Inferior parietal cortex (tissue), 1 donor: ENCODE data around the gene TCTA.

Experiments used
- DNase-seq: peaks from one replicate; pipeline ENCODE4 v3.0.0-alpha.2; 2016; ENCODE audit errors: extremely low spot score

TCTA gene

DNA sequence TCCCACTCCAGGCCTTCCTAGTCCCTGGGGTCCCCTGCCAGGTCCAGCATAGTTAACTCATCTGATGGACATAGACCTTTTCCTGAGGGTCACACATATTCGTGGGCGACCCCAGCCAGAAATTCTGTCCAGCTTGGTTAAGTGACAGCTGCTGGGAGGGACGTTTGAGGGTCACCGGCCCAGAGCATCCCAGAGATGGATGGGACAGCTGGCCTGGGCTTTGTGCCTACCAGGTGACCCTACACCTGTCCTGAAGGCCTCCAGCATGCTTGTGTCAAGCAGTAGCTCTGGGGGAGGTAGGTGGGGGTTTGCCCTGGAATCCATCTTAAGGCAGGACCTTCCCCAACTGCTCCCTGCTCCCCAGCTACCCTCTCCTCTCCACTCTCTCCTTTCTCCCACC lies 48.7 kb downstream of the TCTA start:
- no peak for DNase-seq

DNA sequence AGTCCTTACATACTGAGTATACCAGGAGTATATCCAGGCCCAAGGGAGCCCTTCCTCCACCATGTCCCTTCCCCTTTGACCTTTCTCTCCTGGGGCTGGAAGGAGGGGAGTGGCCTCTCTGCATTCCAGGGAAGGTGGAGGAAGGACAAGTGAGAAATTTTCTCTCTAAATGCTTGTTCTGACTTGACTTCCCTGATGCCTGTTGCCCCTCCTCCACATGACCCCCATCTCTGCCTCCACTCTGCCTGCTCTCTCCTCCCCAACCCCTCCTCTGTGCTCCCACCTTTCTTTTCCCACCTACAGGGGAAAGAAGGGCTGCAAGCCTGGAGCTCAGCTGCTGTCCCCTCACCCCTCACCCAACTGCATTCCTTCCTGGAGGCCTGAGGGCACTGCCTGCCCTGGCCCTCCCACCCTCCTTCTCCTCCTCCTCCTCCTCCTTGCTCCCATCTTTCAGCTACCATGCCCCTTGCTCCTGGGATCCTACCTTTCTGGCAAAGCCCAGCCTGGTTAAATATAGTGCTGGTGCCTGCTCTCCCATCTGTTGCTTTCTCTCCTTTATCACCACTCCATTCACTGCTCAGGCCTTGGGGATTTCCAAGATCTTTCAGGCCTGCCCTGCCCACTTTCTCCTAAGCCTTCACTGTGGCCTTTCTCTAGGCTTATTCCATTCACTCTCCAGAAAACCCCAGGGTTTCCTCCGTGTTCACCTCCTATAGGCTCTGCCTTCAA lies 49.4 kb downstream of the TCTA start:
- no peak for DNase-seq

DNA sequence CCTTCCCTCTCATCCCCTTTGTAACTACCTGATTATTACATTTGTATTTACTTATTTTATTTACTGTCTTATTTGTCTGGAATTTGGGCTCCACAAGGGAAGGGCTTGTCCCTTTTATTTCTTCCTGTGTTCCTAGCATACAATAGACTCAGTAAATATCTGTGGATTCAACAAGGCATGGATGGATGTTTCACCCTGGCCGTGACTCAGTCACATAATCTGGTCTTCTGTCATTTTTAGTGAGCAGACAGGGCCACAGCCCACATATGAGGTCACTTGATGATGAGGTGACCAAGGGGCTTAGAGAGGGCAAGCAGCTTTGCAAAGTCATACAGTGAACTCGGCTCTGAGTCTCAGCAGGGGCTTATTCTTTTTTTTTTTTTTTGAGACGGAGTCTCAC lies 50.0 kb downstream of the TCTA start:
- no peak for DNase-seq

DNA sequence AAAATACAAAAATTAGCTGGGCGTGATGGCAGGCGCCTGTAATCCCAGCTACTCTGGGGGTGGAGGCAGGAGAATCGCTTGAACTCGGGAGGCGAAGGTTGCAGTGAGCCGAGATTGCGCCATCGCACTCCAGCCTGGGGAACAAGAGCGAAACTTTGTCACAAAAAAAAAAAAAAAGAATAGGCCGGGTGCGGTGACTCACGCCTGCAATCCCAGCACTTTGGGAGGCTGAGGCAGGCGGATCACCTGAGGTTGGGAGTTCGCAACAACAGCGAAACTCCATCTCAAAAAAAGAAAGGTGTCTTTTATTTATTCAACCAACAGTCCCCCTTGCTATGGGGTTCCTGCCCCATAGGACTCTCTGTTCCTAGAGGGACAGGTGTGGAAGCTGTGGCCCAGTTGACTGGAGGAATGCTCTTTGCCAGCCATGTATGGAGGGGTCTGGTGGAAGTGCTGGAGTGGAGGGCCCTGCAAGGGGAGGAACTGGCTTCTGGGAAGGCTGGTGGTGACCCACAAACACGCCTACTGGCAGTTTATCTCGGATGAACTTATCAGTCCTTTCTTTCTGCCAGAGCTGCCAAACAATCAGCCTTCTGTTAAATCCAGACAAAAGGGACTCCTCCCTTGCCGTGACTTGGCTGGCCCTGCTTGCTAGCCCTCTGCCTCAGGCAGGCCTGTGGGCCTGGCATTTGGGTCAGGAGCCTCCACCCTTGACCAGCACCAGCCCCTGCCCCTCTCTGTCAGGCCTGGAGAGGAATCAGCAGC lies 53.2 kb downstream of the TCTA start:
- no peak for DNase-seq
